ENCODE results near the gene FBXL14.
"Not testable (repeated sequence)": the region's sequence is repeated elsewhere in the genome, so short reads cannot be mapped to it uniquely, and the experiment has no call there.

The FBXL14 gene

GRCh38 chr12:1619159-1619558, 24.8 kb upstream of the FBXL14 start:
- no peak for DNase-seq

GRCh38 chr12:1618489-1618888, 24.1 kb upstream of the FBXL14 start:
- no peak for DNase-seq

DNA sequence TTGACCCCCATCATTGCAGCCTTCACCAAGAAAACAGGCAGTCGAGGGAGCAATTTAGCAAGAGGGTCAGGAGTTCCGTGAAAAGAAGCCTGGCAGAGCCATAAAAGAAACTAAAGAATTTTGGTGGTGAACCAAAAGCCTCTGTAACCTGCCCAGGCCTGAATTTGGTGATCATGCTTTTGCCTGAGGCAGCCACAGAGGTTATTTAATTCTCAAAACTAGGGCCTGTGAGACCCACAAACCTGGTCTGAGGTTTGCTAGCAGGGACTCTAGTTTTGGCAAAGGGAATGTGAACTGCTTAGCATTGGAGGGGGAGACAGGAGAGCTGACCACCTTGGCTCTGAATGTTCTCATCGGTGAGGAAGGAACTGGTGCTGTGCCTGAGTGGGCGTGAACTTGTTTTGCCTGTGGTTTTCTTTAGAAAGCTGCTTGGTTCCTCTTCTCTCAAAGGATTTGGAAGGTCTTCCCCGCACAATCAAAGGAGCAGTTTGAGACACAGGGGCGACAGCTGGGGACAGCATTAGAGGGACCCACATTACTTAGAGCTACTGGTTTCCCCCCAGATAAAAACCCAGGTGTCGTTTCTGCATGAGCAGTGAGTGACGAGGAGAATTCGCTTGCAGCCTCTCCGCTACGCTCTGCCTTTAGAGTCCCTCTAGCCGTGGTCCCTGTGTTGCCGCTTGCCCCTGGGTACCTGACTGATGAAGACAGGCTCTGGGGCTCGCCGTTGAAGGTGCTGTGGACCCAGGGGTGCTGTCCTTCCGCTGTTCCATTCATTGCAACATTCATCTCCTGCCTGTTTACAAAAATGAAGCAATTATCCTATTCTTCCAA, 22.1 kb upstream of the FBXL14 start:
- no peak for DNase-seq

GRCh38 chr12:1614360-1614759, 20.0 kb upstream of the FBXL14 start:
- no peak for DNase-seq

DNA sequence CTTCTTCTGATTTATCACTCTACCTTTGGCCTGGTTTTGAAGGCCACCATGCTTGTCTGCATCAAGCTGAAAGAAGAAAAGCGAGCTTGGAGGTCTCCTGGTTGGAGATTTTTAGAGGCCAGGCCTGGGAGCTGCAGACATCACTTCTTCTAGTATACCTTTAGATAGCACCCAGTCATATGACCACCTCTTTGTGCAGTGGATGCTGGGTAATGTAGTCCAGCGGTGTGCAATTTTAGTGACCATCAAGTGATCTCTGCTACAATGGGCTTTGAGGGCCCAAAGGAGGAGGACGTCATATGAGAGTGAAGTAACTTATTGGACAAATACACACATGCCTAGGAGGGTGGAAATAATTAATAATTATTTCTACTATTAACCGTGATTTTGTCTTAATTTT, 19.5 kb upstream of the FBXL14 start:
- no peak for DNase-seq

DNA sequence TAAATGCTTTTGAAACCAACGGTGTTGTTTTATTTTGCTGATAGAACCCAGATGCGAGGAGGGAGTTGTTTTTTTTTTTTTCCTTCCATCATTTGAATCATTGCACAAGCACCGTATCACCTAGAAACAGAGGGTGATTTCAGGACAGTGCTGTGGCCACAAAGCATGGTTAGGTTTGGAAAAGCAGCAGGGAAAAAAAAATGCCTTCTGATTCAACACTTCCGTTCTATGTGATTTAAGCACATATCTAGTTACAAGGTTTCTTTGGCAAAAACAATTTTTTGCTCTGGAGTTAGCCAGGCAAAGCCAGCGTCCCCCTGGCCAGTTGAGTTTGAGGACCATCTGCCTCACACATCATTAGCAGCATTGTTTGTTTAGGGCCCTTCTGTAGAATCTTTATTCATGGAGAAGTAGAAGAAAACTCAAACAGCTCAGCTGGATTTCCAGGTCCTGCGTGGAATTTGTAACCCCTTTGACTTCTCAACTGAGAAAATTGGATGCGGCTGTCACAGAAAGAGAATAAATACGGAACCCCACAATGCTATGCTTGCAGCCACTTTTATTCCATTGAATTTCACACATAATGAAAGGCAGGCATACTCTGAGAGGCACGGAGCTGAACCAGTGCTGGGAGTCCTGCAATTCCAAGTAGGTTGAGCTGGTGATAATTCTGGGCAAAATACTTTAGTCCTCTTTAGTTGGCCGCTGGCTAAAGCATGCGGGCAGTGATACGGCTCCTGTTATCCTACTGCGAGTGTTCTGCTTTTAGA, 17.6 kb upstream of the FBXL14 start:
- peak; percentile 82 for DNase-seq

- DNase-seq: no peak
Observed at GRCh38 chr12:1610072-1610643, 15.8 kb upstream of the FBXL14 start.

- DNase-seq: no peak
Observed at GRCh38 chr12:1608713-1609119, 14.3 kb upstream of the FBXL14 start.

- DNase-seq: peak; percentile 43
Observed at GRCh38 chr12:1607940-1608712, 13.7 kb upstream of the FBXL14 start.

DNA sequence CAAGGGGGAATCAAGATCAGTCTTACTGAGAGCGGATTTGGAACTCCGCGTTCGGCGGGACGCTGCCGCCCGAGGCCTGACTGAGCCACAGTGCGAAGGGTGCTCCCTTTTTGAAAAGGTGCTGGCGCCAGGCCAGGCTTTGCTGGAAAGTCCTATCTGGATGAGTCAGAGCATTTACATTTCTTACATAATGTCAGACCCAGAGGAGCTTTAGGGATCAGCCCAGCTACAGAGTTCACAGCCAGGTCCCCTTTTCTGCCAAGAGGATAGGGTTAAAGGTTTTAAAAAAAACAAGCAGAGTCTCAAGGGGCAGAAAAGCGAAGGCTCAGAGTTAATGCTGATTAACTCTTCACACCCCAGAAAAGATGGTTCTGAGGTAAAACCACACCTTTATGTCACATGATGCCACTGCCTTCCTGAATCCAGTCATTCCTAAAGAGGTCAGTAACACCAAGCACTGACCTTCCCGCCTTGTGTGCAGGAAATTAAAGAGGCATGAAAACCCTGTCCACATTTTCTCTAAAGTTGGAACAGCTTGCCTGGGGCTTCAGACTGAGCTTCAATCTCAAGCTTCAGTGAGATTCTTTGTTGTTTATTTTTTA, 11.7 kb upstream of the FBXL14 start:
- peak; percentile 88 for DNase-seq

DNA sequence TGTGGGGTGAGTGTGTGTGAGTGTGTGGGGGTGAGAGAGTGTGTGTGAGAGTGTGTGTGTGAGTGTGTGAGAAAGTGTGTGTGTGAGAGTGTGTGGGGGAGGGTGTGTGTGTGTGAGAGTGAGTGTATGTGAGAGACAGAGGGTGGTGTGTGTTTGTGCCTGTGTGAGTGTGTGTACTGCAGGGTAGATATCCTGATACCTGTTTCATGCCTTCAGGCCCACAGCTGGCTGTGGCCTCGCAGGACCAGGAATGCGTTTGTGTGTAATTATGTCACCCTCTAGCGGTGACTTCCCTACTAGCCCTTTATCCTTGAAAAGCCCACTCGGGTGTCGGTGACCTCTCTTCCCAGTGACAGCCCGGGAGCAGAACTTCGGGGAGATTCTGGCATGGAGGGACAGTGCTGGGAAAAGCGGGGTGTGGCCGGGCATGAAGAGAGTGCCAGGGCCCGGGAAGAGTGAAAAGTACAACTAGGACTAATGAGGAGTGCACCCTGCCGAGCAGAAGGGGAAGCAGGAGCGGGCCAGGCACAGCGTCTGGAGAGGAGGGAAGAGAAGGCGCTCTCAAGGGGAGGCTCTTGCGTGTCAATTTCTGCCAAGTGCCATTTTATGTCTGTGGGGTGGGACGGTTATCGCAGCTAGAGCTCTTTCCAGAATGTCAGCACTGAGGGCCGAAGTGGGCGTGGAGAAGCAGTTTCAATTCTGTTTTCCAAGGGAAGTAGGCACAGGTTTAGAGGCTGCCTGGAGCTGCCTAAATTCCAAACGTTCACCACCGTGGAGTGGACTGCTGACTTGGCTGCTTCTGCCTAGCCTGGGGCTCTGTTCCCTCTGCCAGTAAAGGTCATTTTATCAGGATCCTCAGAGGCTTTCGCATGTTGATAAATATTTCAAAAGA, 11.0 kb upstream of the FBXL14 start:
- DNase-seq: peak; percentile 97

DNA sequence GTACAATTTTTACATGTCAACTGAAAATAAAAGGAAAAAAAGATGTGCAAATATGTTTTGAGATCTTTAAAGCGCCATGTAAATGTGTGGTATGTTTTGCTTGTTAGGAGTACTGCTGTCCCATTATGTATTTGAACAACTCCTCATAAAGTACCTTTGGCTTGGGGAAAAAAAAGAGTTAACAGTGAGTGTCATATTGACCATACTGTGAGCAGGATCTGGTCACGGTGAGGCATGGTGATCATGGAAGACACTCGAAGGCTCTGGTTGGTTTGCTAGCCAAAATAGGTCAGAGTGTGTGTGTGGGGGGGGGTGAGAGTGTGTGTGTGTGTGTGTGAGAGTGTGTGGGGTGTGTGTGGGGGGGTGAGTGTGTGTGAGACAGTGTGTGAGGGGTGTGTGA, 10.1 kb upstream of the FBXL14 start:
- DNase-seq: no peak

- DNase-seq: no peak
Observed at GRCh38 chr12:1603269-1603993, 9.1 kb upstream of the FBXL14 start.

DNA sequence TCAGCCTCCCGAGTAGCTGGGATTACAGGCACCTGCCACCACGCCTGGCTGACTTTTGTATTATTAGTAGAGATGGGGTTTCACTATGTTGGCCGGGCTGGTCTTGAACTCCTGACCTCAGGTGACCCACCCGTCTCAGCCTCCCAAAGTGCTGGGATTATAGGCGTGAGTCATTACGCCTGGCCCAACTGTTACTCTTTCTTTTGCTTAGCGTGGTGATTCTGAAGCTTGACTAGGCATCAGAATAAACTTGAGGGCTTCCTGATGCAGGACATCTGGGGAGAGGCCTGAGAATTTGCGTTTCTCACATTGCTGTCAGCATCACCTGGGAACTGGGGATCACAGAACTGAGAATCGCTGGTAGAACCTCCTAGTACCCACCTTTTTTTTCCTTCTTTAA, 8.3 kb upstream of the FBXL14 start:
- DNase-seq: not testable (repeated sequence)

GRCh38 chr12:1598757-1599156, 4.4 kb upstream of the FBXL14 start:
- DNase-seq: no peak

DNA sequence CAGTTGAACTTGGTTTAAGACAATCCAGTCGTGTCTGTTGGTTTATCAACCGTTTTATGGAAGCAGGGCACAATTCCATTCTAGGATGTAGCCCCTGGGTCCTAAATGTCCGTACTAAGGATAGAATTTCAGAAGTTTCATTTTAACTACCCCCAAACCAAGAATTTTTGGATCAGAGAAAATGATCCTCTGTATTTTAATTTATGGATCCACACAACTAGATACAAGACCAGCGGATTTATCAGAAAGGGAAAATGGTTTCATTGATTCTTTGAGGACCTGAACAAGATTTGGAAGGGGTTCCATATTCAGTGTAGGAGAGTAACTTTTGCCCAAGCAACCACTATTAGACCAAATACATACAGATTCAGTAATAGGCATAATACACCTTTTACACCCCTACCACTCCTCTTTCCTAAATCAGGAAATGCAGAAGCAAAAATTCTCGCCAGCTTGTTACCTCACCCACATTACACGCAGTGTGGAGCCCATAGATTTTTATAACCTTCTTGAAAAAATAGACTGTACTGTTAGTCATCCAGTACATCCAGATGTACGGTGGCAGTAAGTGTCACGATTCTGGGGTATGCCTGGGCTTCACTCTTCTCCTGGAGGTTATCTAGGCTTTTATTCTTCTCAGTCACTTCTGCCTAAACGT, 1.4 kb upstream of the FBXL14 start:
- no peak for DNase-seq

DNA sequence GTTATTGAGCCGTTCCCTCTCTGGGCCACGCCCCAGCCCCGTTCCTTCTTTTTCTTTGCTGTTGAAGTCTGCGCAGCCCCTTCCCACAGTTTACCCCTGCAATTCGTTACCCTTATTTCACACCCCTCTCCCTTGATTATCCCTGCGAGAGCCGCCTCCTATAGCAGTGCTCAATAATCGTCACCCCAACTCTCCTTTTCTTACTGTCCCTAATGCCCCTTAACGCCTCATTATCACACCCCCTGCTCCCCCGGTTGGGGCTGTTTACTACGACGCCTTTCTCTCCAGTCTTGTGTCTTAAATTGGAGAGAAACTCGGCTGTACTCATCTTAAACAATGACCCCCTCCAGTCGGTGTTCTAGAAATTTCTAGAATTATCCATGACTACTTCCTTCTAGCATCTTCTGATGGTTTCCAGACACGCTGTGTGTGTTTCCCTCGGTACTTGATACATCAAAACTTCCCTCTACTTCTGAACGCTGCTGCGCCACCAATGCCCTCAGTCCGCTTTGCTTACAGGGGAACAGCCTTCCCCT, 713 bp upstream of the FBXL14 start:
- DNase-seq: no peak

DNA sequence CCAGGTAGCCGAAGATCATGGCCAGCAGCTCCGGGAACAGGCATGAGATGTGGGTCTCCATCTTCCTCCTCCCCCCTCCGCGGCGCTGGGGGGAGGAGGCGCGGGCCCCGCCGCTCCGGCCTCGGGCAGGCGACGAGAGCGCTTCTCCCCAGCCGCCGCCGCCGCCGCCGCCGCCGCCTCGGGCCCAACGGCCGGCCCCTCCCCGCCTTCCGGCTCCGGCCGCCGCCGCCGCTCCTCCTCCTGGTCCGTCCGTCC, 448 bp downstream of the FBXL14 start:
- peak; percentile 85 for DNase-seq

DNA sequence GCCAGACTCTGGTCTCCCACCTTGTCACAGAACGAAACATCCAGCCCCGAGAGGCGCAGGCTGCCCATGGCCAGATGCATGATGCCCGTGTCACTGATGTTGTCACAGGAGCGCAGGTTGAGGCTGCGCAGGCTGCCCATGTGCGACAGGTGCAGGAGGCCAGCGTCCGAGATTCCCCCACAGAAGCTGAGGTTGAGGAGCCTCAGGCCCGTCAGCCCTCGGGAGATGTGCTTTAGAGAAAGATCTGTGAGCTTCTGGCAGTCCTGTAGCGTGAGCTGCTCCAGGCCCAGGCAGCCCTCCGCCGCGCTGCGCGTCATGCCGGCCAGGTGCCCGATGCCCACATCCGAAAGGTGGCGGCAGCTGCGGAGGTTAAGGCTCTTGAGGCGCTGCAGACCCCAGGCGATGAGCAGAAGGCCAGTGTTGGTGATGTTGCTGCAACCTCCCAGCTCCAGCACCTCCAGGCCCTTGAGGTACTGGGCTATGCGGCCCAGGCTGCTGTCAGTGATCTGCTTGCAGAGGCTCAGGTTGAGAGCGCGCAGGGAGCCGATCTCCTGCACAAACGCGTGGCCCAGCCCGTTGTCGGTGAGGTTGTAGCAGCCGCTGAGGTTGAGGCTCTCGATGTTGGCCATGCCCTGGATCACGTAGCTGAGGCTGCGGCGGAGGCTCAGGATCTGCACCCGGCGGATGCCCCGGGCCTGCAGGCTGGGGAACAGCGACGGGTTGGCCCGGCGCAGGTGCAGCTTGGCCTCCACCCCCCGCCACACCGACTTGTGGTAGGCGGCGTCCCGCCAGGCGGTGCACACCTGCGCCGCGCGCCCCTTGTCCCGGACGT, 991 bp downstream of the FBXL14 start:
- peak; percentile 90 for DNase-seq

Measured in NCI-H2171 treated with DMSO at 0.1 percent for 48 hours (cell line).